BLaER1 treated with 17β-estradiol and CSF1 and Interleukin-3, amounts not matched to agents 10 nM and 100 nM (cell line): ENCODE measurements around the gene CALCOCO2.
"Not testable (repeated sequence)": the region's sequence is repeated elsewhere in the genome, so short reads cannot be mapped to it uniquely, and the experiment has no call there.

Experiments
- H3K27ac ChIP-seq, 11 experiments: shearing (Covaris generic); formaldehyde crosslinking; 2 replicates each; pipeline ENCODE4 v1.8.1; 2022
- H3K27me3 ChIP-seq, 11 experiments: shearing (Covaris generic); formaldehyde crosslinking; 2 replicates each; pipeline ENCODE4 v1.8.1; 2022
- H3K36me3 ChIP-seq, 11 experiments: shearing (Covaris generic); formaldehyde crosslinking; 2 replicates each; pipeline ENCODE4 v1.8.1; 2022
- H3K4me1 ChIP-seq, 10 experiments: shearing (Covaris generic); formaldehyde crosslinking; 2 replicates each; pipeline ENCODE4 v1.8.1; 2022
- H3K4me2 ChIP-seq, 11 experiments: shearing (Covaris generic); formaldehyde crosslinking; 2 replicates each; pipeline ENCODE4 v1.8.1; 2022
- H3K4me3 ChIP-seq, 10 experiments: shearing (Covaris generic); formaldehyde crosslinking; 2 replicates each; pipeline ENCODE4 v1.8.1; 2022
- H3K9ac ChIP-seq, 11 experiments: shearing (Covaris generic); formaldehyde crosslinking; 2 replicates each; pipeline ENCODE4 v1.8.1; 2022
- H3K9me3 ChIP-seq, 11 experiments: shearing (Covaris generic); formaldehyde crosslinking; replicated peaks in 1 of 11; 2 replicates each; pipeline ENCODE4 v1.8.1; 2022
- H4K20me1 ChIP-seq, 11 experiments: shearing (Covaris generic); formaldehyde crosslinking; 2 replicates each; pipeline ENCODE4 v1.8.1; 2022
- Cebpa-rat ChIP-seq, 11 experiments: shearing (Covaris generic); IDR thresholded peaks; 2 replicates each; pipeline ENCODE4 v1.8.1; 2022

CALCOCO2 gene, protein sequence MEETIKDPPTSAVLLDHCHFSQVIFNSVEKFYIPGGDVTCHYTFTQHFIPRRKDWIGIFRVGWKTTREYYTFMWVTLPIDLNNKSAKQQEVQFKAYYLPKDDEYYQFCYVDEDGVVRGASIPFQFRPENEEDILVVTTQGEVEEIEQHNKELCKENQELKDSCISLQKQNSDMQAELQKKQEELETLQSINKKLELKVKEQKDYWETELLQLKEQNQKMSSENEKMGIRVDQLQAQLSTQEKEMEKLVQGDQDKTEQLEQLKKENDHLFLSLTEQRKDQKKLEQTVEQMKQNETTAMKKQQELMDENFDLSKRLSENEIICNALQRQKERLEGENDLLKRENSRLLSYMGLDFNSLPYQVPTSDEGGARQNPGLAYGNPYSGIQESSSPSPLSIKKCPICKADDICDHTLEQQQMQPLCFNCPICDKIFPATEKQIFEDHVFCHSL

DNA sequence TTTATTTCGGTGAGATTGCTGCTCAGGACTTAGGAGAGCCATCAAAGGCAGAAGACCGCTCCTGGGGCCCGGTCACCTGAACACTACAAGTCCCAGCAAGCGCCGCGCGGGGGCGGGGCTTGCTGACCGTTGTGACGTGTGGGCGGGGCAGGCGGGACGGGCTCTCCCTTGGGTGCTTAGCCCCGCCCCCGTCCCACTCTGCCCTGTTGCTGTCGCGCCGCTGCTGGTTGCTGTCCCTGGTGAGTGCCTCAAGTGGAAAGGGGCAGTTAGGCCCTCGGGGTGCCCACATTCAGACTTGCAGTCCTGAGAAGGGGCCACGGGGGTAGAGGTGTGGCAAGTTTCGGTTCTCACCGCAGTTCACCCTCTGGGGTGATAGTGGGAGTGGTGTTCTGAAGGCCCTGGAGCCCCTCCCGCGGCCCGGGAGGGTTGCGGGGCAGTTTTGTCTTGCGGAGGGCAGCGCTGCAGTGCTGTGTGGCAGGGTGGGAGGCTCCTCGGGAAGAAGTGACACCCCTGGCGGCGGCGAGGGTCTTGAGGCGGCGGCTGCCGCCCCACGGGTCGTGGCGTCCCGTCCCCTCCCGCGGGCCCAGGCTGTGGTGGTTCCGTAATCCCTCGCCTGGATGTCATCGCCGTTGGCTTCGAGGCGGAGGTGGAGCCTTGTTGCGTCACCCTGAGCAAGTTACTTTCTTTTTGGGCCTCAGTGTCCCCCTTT is at the start of gene CALCOCO2:
TSS of gene CALCOCO2 (plus strand) at position 196 of the 709 bp plus-strand sequence. CDS start 10,673 bp downstream, outside the sequence.
- H3K4me3 ChIP-seq: peak within 1 kb of the TSS; percentile 73 to 89 (median 80)

DNA sequence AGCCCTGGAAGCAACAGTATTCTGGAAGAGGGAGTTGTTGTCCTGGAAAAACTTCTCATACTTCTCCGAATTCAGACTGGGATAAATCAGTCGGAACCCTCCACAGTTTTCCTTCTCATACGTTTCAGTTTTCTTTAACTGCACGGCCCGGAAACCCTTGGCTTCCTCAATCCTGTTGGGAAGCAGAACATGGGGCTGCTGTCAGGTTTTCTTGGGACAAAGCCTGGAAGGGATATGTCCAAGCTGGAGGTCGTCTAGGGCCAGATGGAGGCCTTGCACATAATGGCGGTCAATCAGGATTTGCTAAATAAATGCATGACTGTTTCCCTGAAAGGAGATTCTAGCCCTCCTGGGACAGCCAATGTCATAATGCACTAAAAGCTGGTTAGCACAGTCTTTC is 43.0 kb upstream of the CALCOCO2 start:
- Histone ChIP-seq H3K27me3 (peaks cover 0 to 8% (median 0%) of the 10 kb centered on the region in 11 experiments; a peak in 1 of 22 replicates), H3K4me2 (no peak overlapping the region), H3K9me3 (no peaks in the 10 kb centered on the region), H3K4me3 (no peak overlapping the region), H3K27ac (no peak overlapping the region), H4K20me1 (peaks cover 0 to 4% (median 0%) of the 10 kb centered on the region in 11 experiments; a peak in 3 of 22 replicates), H3K4me1 (peaks cover 6 to 19% (median 14%) of the 10 kb centered on the region in 10 experiments; a peak in 19 of 20 replicates), H3K9ac (no peak overlapping the region), H3K36me3 (no peaks in the 10 kb centered on the region)
- no peak for TF ChIP-seq Cebpa-rat (IDR thresholded peaks at IDR 0.05)

More for the DNA sequence above, at the start of gene CALCOCO2:
- Histone ChIP-seq H3K4me1 (peaks cover 37 to 63% (median 56%) of the 10 kb centered on the region in 10 experiments), H3K9ac (peak within 1 kb of the TSS; percentile 84 to 88 (median 86)), H3K27me3 (peaks cover 0 to 35% (median 0%) of the 10 kb centered on the region in 11 experiments; a peak in 4 of 22 replicates), H3K9me3 (no peaks in the 10 kb centered on the region), H3K36me3 (peaks cover 0 to 9% (median under 1%) of the 10 kb centered on the region in 11 experiments; a peak in 3 of 22 replicates), H3K4me2 (peak within 1 kb of the TSS; percentile 83 to 97 (median 91)), H4K20me1 (peaks cover 0 to 46% (median 6%) of the 10 kb centered on the region in 11 experiments; a peak in 13 of 22 replicates), H3K27ac (peak within 1 kb of the TSS; percentile 30 to 86 (median 84); a peak in 21 of 22 replicates)
- peak in 10 of 11 experiments; percentile 43 to 97 (median 80); a peak in 16 of 22 replicates for TF ChIP-seq Cebpa-rat (IDR thresholded peaks at IDR 0.05)

DNA sequence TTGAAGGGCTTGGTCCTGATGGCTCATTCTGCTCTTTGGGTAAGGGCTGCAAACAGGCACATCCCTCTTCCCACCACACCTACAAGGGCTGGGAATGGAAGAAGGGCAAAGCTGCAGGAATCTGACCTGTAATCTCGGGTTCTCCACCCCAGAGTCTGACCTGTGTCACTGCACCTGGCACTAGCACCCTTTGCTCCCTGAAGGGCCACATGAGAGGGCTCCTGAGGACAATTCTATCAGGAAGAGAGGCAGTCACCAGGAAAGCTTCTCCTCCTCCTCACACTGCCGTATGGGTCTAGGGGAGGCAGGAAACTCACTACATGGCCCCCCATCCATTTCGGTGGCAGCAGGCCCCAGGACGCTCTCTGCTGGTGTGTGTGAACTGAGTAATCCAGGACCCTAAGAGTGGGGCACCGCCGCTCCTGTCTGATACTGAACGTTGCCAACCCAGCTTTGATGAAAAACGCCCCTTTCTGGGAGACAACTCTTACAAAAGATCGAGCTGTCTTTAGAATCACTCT is 40.2 kb upstream of the CALCOCO2 start:
- no peak overlapping the region for H3K4me3 ChIP-seq
- peaks cover 6 to 19% (median 14%) of the 10 kb centered on the region in 10 experiments; a peak in 19 of 20 replicates for H3K4me1 ChIP-seq
- H3K27ac ChIP-seq: no peak overlapping the region
- no peaks in the 10 kb centered on the region for H3K9me3 ChIP-seq
- no peak overlapping the region for H3K9ac ChIP-seq
- H3K4me2 ChIP-seq: peak overlapping the region in 5 of 11 experiments; percentile 58 to 72 (median 60); a peak in 8 of 22 replicates
- TF ChIP-seq Cebpa-rat (IDR thresholded peaks at IDR 0.05): no peak
- H4K20me1 ChIP-seq: peaks cover 0 to 4% (median 0%) of the 10 kb centered on the region in 11 experiments; a peak in 3 of 22 replicates
- H3K36me3 ChIP-seq: no peaks in the 10 kb centered on the region
- peaks cover 0 to 8% (median 0%) of the 10 kb centered on the region in 11 experiments; a peak in 1 of 22 replicates for H3K27me3 ChIP-seq

DNA sequence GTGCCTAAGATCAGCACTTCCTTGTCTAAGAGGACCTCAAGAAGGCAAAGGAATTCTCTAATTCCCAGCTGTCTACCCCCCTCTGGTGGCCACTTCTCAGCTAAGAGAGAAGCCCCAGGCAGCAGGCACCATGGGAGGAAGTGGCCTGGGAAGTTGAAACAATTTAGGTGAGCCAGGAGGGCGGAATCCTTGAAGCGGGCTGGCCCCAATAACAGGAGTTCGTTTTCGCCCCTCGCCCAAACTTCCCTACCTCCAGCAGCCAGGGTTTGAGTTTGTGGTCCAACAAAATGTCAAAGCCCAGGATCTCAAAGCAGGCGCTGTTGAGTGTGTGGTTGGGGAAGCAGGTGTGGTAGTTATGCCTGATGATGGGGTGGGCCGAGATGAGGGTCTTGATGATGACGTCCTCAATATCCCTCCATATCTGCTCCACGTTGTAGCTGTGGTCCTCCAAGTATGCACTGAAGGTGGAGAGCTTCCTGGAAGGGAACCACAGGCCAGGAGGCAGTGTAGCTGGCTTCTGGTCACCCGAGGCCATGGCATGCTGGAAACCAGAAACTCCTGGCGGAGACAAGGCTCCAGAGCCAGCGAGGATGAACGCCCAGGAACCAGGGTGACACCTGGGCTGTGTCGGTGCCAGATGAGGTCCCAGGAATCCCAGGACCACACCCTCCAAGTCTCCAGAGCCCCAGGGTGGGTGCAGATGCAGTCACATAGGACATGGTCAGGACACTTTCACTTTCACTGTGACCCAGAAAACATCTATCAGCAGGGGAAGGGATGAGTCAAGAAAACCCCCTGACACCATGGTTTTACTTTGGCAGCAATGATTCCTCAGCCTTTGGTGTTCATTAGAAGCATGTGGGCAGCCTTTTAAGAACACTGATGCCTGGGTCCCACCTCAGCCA is 39.5 kb upstream of the CALCOCO2 start:
- H3K4me3 ChIP-seq: no peak overlapping the region
- peaks cover 10 to 24% (median 19%) of the 10 kb centered on the region in 10 experiments for H3K4me1 ChIP-seq
- no peaks in the 10 kb centered on the region for H3K9me3 ChIP-seq
- no peak for TF ChIP-seq Cebpa-rat (IDR thresholded peaks at IDR 0.05)
- peaks cover 0 to 8% (median 0%) of the 10 kb centered on the region in 11 experiments; a peak in 1 of 22 replicates for H3K27me3 ChIP-seq
- no peak overlapping the region for H3K9ac ChIP-seq
- peaks cover 0 to 4% (median 0%) of the 10 kb centered on the region in 11 experiments; a peak in 3 of 22 replicates for H4K20me1 ChIP-seq
- no peaks in the 10 kb centered on the region for H3K36me3 ChIP-seq
- H3K27ac ChIP-seq: no peak overlapping the region
- peak overlapping the region; percentile 36 to 74 (median 60) for H3K4me2 ChIP-seq

DNA sequence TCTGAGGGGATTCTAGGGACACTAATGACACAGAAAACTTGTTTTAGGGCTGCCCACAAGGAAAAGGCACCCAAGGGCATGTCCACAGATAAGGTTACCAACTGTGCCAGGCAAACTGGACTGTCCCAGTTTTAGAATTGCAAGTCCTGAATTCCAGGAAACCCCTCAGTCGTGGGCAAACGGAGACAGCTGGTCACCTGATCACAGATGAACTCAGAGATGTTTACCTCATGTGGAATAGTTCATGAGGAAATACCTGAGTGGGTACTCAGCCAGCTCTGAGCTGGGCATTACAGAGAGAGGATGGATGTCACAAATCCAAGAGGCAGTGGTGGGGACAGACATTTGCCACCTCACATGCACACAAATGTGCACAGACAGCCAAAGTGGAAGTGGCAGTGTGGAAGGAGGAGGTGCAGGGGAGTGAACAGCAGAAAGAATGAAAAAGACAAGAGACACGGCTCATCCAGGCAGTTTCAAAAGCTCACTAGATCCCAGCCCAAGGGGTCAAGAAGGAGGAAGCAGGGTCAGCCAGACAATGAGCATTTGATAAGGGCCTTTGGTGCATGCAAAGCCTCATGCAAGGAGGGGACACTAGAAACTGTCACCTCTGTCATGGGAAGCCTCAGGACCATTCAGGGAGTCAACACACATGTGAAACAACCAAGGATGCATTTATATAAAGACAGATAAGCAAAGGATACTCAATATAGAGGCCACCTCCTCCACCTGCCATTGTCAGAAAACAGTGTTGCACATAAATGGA is 38.6 kb upstream of the CALCOCO2 start:
- Histone ChIP-seq H3K9me3 (no peaks in the 10 kb centered on the region), H4K20me1 (peaks cover 0 to 4% (median 0%) of the 10 kb centered on the region in 11 experiments; a peak in 3 of 22 replicates), H3K9ac (no peak overlapping the region), H3K4me3 (no peak overlapping the region), H3K36me3 (no peaks in the 10 kb centered on the region), H3K27ac (no peak overlapping the region), H3K27me3 (peaks cover 0 to 8% (median 0%) of the 10 kb centered on the region in 11 experiments; a peak in 1 of 22 replicates), H3K4me2 (peak overlapping the region; percentile 36 to 74 (median 60); a peak in 20 of 22 replicates), H3K4me1 (peaks cover 18 to 29% (median 23%) of the 10 kb centered on the region in 10 experiments)
- no peak for TF ChIP-seq Cebpa-rat (IDR thresholded peaks at IDR 0.05)

DNA sequence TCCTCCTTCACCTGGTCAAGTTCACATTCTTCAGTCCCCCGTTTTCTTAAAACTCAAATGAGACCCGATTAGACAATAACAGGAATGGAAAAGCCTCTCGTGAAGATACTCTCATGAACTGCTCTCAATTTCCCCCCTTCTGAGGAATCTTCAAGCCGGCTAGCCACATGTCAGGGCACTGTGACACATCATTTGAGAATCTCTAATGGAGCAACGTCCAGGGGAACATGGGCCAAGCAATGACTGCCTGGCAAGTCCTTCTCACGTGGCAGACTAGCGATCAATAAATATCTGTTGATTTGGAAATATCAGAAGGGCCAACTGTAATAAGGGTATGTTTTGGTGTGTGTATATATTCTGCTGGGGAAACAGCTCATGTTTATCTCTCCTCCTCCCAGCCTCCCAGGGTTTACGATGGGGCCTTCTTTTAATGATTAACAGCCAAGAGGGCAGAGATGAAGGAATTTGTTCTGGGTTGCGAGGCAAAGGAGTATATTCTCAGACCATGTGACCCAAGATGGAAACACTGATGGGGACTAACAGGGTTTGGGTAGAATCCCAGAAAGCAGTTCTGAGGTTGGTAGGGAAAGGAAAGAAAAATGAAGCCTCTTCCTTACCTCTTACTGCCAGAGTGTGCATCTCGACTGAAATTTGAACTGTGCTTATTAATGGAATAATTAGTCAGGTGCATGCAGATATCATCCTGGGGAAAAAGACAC is 35.2 kb upstream of the CALCOCO2 start:
- H3K9me3 ChIP-seq: no peaks in the 10 kb centered on the region
- peaks cover 0 to 3% (median 0%) of the 10 kb centered on the region in 11 experiments; a peak in 1 of 22 replicates for H3K27me3 ChIP-seq
- peaks cover 27 to 45% (median 36%) of the 10 kb centered on the region in 10 experiments for H3K4me1 ChIP-seq
- peaks cover 0 to 4% (median 0%) of the 10 kb centered on the region in 11 experiments; a peak in 1 of 22 replicates for H4K20me1 ChIP-seq
- H3K36me3 ChIP-seq: no peaks in the 10 kb centered on the region
- H3K27ac ChIP-seq: no peak overlapping the region
- no peak overlapping the region for H3K4me3 ChIP-seq
- H3K4me2 ChIP-seq: peak overlapping the region in 9 of 11 experiments; percentile 18 to 71 (median 37); a peak in 13 of 22 replicates
- no peak for TF ChIP-seq Cebpa-rat (IDR thresholded peaks at IDR 0.05)
- no peak overlapping the region for H3K9ac ChIP-seq

DNA sequence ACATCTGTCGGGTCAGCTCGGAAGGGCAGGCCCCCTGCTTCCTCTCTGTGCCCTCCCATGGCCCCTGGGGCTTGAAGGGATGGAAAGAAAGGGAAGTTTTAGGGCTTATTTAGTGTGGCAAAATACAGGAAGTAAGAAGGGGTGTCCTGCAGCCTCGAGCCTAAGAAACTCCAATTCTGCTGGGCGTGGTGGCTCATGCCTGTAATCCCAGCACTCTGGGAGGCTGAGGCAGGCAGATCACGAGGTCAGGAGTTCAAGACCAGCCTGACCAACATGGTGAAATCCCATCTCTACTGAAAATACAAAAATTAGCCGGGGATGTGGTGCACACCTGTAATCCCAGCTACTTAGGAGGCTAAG is 34.7 kb upstream of the CALCOCO2 start:
- Histone ChIP-seq H3K4me1 (peaks cover 26 to 47% (median 37%) of the 10 kb centered on the region in 10 experiments), H3K4me2 (peak overlapping the region; percentile 18 to 71 (median 47); a peak in 19 of 22 replicates)
- not testable (repeated sequence) for H3K27me3 ChIP-seq, H4K20me1 ChIP-seq, H3K9ac ChIP-seq, H3K27ac ChIP-seq, H3K4me3 ChIP-seq, H3K36me3 ChIP-seq, H3K9me3 ChIP-seq
